ENCODE measurements around the gene VPS41. TPM values are rescaled to one million over a fixed set of nuclear protein-coding genes. Genes with fewer than 3 reads are reported as not detected.

VPS41 gene
- total RNA-seq, 2 experiments from 2014 or later, result 56.3 to 59.4 TPM

DNA sequence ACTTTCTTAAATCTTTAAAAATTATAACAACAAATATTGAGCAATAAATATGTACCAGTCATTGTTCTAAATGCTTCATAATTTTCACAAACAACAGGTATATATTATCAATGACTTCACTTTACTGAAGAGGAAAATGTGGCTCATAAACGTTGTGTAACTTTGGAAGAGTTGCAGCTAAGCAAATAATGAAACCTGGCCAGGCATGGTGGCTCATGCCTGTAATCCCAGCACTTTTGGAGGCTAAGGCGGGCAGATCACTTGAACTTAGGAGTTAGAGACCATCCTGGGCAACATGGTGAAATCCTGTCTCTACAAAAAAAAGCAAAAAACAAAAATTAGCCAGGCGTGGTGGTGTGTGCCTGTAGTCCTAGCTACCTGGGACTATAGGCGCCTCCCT is 205.9 kb downstream of the VPS41 start:
- ATAC-seq (no peak), DNase-seq (no peak)
- Mint-ChIP-seq H3K27ac (no peak overlapping the region), H3K36me3 (no peaks in the 10 kb centered on the region), H3K9me3 (ENCODE audit: low read depth) (no peaks in the 10 kb centered on the region), H3K4me1 (no peaks in the 10 kb centered on the region), H3K4me3 (no peak overlapping the region), H3K27me3 (peaks cover 2% of the 10 kb centered on the region)
- CTCF ChIA-PET, result no interaction called here

DNA sequence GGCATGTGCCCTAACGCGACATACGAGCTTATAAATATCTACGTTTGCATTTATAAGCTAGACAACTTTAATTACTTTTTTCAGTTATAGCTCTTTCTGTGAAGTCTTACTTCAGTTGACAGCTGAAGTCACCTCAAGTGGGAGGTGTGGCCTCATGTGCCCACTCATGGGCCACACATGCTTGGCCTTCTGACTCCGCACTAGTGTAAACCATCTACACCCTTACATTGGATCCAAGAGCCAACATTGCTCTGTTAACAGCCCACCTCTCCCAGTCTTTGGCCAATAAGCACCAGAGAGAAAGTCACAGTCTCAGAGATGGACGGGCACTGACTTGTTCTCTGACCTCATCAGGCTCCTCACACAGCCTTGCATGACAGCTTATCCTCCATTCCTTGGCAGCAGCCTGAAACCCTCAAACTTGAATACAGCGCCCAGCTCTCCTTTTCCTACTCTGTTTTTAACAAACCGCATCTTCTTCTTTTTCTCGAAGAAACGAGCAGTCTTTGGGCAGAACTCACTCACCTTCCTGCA is 206.9 kb downstream of the VPS41 start:
- ATAC-seq (no peak), DNase-seq (no peak)
- CTCF ChIA-PET, result no interaction called here
- Mint-ChIP-seq H3K36me3 (no peaks in the 10 kb centered on the region), H3K4me1 (no peaks in the 10 kb centered on the region), H3K27ac (no peak overlapping the region), H3K9me3 (ENCODE audit: low read depth) (no peaks in the 10 kb centered on the region), H3K4me3 (no peak overlapping the region), H3K27me3 (no peaks in the 10 kb centered on the region)

DNA sequence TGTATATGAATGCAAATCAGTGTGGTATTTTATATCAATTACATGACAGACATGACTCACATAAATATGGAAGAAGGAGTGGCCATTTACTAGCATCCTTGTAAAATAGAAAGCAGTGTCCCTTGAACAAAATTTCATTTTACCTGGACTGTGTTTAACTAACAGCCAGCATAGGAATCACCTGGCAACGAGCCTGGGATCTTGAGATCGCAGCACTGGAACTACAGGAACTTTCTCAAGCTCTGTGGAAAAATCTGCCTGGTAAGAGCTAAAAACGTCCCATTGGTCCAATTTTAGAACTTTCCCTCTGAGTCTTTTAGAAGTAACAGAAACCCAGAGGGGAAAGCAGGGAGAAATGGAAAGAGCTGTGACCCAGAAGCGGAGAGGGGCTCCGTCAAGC is 208.9 kb downstream of the VPS41 start:
- Mint-ChIP-seq H3K36me3 (no peaks in the 10 kb centered on the region), H3K9me3 (ENCODE audit: low read depth) (no peaks in the 10 kb centered on the region), H3K4me1 (no peaks in the 10 kb centered on the region), H3K27ac (no peak overlapping the region), H3K4me3 (no peak overlapping the region), H3K27me3 (no peaks in the 10 kb centered on the region)
- no peak for ATAC-seq
- CTCF ChIA-PET, result no interaction called here
- no peak for DNase-seq

DNA sequence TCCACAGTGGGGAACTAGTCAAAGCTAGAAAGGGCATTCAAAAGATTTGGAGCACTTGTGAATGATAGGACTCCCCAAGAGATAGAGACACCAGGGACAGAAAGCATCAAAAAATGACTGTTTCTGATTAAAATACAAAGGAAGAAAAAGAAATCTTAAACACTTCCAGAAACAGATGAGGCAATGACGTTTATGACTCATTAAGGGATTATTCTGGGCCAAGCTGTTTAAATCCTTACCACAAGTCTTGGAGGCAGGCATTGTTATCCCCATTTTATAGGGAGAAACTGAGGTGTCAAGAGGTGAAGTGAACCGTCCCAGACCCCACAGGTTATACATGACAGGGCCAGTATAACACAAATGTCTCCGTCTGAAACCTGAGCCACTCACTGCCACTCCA is 209.5 kb downstream of the VPS41 start:
- no peak overlapping the region for H3K27ac Mint-ChIP-seq
- H3K36me3 Mint-ChIP-seq, result no peaks in the 10 kb centered on the region
- no peaks in the 10 kb centered on the region for H3K4me1 Mint-ChIP-seq
- no peak overlapping the region for H3K4me3 Mint-ChIP-seq
- DNase-seq, result no peak
- H3K27me3 Mint-ChIP-seq, result peaks cover 2% of the 10 kb centered on the region
- no peaks in the 10 kb centered on the region for H3K9me3 Mint-ChIP-seq (ENCODE audit: low read depth)
- ATAC-seq, result no peak
- CTCF ChIA-PET, result no interaction called here

DNA sequence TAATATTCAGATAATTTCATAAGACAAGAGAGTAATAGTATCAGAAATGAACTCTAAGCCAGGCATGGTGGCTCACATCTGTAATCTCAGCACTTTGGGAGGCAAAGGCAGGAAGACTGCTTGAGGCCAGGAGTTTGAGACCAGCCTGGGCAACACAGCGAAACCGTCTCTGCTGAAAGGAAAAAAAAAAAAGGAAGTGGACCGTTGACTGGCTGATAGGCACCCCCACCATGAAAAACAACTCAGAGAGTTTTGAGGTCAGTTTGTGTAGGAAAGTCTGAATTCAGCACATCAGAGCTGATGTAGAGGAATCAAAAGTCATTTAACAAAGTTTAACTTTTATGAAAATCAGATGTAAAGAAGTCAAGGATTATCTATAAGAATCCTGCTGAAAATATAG is 214.7 kb downstream of the VPS41 start:
- Mint-ChIP-seq H3K9me3 (ENCODE audit: low read depth) (no peaks in the 10 kb centered on the region), H3K36me3 (no peaks in the 10 kb centered on the region), H3K4me3 (no peak overlapping the region), H3K4me1 (no peaks in the 10 kb centered on the region), H3K27ac (no peak overlapping the region), H3K27me3 (peaks cover 2% of the 10 kb centered on the region)
- DNase-seq (no peak), ATAC-seq (no peak)
- CTCF ChIA-PET, result no interaction called here

DNA sequence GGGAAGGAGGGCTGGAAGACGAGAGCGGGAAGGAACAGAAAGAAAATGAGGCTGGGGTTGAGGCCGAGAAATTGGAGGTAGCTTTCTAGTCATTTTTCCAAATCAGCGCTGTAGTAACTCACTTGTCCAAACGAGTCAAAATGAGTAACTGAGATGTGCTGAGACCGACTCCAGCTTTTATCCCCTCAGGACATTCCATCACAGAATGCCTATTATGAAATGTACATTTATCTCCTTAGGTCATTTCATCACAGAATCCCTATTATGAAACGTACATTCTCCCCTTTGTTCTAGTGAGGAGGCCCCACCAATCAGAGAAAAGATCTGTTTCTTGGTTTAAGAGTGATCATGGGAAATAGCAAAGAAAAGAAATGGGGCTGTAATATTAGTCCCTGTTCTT is 222.1 kb downstream of the VPS41 start:
- ATAC-seq (no peak), DNase-seq (no peak)
- CTCF ChIA-PET, result no interaction called here
- Mint-ChIP-seq H3K36me3 (no peaks in the 10 kb centered on the region), H3K27me3 (peaks cover 4% of the 10 kb centered on the region), H3K4me1 (no peaks in the 10 kb centered on the region), H3K4me3 (no peak overlapping the region), H3K27ac (no peak overlapping the region), H3K9me3 (ENCODE audit: low read depth) (no peaks in the 10 kb centered on the region)

DNA sequence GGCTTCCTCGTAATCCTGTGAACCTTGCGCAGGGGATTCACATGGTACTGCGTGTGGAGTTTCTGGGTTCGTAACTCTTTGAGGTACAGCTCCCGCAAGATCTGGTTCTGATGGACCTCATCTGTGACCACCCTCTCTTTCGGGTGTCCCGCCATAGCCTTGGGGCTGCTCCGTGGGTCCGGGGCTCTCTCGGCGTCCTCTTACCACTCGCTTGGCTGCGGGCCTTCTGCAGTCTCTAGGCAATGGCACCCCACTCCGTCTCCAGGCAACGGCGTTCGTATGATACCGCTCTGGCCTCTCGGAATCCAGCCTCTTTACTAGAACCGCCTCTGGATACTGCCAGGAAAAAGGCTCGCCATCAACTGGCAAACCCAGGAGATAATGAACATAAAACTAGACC is 223.1 kb downstream of the VPS41 start:
- H3K4me3 Mint-ChIP-seq, result no peak overlapping the region
- H3K9me3 Mint-ChIP-seq (ENCODE audit: low read depth), result no peaks in the 10 kb centered on the region
- no peak overlapping the region for H3K27ac Mint-ChIP-seq
- no peak for ATAC-seq
- DNase-seq, result no peak
- H3K4me1 Mint-ChIP-seq, result no peaks in the 10 kb centered on the region
- no peaks in the 10 kb centered on the region for H3K36me3 Mint-ChIP-seq
- peaks cover 6% of the 10 kb centered on the region for H3K27me3 Mint-ChIP-seq
- CTCF ChIA-PET, result no interaction called here

DNA sequence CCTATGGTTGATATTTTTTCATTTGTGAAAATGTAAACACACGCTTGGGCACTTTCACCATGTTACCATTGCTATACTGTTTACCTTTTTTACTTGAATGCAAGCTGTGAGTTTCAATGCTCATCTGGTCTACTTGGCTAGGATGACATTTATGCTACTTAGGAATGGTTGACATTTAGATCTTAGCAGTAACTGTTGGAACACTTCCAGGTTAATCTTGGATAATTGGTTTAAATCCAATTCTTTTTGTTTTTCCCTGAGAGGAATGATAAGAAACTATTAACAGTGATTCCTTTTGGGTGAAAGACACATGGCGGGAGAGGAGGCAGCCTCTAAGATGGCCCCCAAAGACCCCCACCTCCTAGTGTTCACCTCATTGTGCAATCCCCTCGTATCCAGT is 226.4 kb downstream of the VPS41 start:
- Mint-ChIP-seq H3K27ac (no peak overlapping the region), H3K27me3 (peaks cover 7% of the 10 kb centered on the region), H3K9me3 (ENCODE audit: low read depth) (no peaks in the 10 kb centered on the region), H3K4me1 (no peaks in the 10 kb centered on the region), H3K4me3 (no peak overlapping the region), H3K36me3 (no peaks in the 10 kb centered on the region)
- ATAC-seq (no peak), DNase-seq (no peak)
- CTCF ChIA-PET, result interaction anchor here (1.1 kb wide), 1 partner anchor 10 kb away, joined by 3 read pairs; no protein-coding TSS in a partner anchor

DNA sequence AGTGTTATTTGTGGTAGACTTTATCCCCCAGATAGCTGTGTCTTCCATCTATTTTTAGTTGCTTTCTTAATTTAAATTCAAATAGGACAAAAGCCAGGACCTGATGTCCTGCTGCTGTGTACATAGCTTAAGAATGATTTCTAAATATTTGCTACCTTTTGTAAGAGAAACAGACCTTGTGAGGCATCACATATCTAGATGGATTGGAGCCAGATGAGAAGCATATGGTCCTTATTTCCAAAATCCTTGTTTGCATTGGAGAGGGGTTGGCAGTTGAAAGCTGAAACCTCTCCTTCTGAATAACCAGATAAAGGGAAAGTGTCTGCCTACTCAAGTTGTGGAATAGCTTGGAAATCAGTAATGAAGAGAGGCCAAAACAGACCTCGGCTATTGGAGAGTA is 227.1 kb downstream of the VPS41 start:
- ATAC-seq (no peak), DNase-seq (no peak)
- peaks cover 7% of the 10 kb centered on the region for H3K27me3 Mint-ChIP-seq
- H3K4me1 Mint-ChIP-seq, result no peaks in the 10 kb centered on the region
- CTCF ChIA-PET, result interaction anchor here (1.1 kb wide), 1 partner anchor 9 kb away, joined by 3 read pairs; no protein-coding TSS in a partner anchor
- H3K36me3 Mint-ChIP-seq, result no peaks in the 10 kb centered on the region
- no peak overlapping the region for H3K27ac Mint-ChIP-seq
- no peaks in the 10 kb centered on the region for H3K9me3 Mint-ChIP-seq (ENCODE audit: low read depth)
- no peak overlapping the region for H3K4me3 Mint-ChIP-seq

DNA sequence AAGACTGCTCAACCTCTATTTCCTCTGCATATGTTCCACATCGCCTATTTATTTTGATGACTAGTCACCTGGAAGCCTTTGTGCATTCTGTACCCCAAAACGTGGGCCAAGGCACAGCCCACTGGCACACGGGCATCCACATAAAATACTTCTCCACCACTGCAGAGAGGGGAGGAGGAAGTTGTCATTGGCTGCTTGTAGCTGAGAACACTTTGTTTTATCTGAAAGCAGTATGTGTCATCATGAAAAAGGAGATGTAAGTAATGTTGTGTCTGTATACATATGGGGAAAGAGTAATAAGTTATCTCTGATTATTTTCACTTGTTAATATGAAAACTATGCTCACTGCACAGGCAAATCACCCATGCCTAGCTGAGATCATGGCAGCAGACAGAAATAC is 229.6 kb downstream of the VPS41 start:
- no peak for ATAC-seq
- CTCF ChIA-PET, result interaction anchor here (0.9 to 1.3 kb wide), 2 partner anchors 20 to 30 kb away, joined by 3 read pairs; no protein-coding TSS in a partner anchor

DNA sequence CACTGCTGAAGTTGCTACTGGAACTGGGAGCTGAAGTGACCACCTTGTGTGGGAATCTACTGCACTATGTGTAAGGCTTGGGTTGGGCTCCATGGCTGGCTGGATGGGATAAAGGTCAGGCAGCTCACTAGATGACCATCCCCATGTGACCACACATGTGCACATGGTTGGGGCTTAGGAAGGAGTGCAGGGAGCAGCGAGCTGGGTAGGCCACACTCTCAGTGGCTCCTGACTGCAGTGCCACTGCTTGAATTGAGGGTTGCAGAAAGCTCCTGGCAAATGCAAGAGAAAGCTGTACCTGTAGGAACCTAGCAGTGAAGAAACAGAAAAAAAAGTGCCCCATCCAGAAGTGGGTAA is 230.3 kb downstream of the VPS41 start:
- CTCF ChIA-PET, result interaction anchor here (0.9 to 1.3 kb wide), 2 partner anchors 19 to 31 kb away, joined by 3 read pairs; no protein-coding TSS in a partner anchor
- Mint-ChIP-seq H3K9me3 (ENCODE audit: low read depth) (no peaks in the 10 kb centered on the region), H3K27me3 (peaks cover 13% of the 10 kb centered on the region), H3K36me3 (no peaks in the 10 kb centered on the region), H3K27ac (no peak overlapping the region), H3K4me1 (no peaks in the 10 kb centered on the region), H3K4me3 (no peak overlapping the region)
- DNase-seq, result no peak
- no peak for ATAC-seq

More for the DNA sequence above, 229.6 kb downstream of the VPS41 start:
- no peaks in the 10 kb centered on the region for H3K4me1 Mint-ChIP-seq
- no peak overlapping the region for H3K4me3 Mint-ChIP-seq
- no peak for DNase-seq
- H3K9me3 Mint-ChIP-seq (ENCODE audit: low read depth), result no peaks in the 10 kb centered on the region
- no peaks in the 10 kb centered on the region for H3K36me3 Mint-ChIP-seq
- no peak overlapping the region for H3K27ac Mint-ChIP-seq
- H3K27me3 Mint-ChIP-seq, result peaks cover 13% of the 10 kb centered on the region

DNA sequence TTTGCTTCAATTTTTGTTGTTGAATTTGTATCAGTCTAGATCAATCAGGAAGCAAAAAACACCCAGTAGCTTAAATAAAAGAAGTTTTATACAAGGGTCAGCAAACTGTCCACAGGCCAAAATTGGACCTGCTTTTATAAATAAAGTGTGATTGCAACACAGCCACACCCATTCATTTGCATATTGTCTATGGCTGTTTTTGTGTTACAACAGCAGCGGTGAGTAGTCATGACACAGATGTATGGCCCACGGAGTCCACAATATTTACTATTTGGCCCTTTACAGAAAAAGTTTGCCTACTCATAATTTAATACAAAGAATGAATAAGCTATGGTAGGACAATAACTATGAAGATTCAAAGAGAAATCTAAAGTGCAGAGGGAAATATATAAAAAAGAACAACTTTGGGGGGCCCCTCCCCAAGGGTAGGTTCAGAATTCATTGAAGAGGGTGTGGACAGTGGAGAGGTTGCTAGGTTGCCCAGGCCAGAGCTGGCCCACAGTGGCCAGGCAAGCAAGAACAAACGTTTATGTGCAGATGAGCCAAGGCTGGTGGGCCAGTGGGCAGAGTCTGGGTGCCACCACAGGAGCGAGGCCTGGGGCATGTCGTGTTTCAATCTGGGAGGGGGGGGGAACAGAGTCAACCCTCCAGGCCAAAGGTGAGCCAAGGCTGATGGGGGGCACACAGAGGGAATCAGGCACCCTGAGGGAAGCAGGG is 230.9 kb downstream of the VPS41 start:
- Mint-ChIP-seq H3K9me3 (ENCODE audit: low read depth) (no peaks in the 10 kb centered on the region), H3K4me1 (no peaks in the 10 kb centered on the region), H3K27me3 (peaks cover 12% of the 10 kb centered on the region), H3K36me3 (no peaks in the 10 kb centered on the region), H3K4me3 (no peak overlapping the region), H3K27ac (no peak overlapping the region)
- CTCF ChIA-PET, result no interaction called here
- ATAC-seq, result no peak
- DNase-seq, result no peak

DNA sequence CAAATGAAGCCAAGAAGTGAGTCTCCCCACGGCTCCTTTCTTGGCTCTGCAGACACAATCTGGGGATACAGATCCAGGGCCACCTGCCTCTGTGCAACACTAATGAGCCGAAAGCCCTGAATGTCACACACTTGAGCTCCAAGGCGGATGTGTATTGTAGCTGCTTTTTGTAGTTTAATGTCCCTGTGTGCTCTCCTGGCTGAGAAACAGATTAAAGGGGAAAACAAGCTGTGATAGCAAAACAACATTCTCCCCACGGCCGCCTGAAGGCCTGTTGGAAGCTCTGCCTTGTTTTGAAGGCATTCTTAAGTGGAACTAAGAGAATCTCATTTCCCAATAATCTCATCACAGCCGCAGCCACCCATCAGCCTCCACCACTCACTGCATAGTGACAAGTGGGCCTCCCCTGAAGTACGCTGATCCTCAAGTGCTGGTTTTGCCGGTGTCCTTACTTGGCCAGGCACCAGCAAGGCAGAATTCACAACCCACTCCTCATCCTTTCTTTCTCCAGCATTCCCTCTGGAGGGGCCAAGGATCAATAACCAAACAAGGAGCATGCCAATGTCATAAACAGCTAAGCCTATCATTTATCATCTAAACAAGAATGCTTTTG is 233.4 kb downstream of the VPS41 start:
- Mint-ChIP-seq H3K9me3 (ENCODE audit: low read depth) (no peaks in the 10 kb centered on the region), H3K27ac (no peak overlapping the region), H3K27me3 (peaks cover 8% of the 10 kb centered on the region), H3K4me3 (no peak overlapping the region), H3K4me1 (no peaks in the 10 kb centered on the region), H3K36me3 (no peaks in the 10 kb centered on the region)
- DNase-seq (no peak), ATAC-seq (no peak)
- CTCF ChIA-PET, result no interaction called here

DNA sequence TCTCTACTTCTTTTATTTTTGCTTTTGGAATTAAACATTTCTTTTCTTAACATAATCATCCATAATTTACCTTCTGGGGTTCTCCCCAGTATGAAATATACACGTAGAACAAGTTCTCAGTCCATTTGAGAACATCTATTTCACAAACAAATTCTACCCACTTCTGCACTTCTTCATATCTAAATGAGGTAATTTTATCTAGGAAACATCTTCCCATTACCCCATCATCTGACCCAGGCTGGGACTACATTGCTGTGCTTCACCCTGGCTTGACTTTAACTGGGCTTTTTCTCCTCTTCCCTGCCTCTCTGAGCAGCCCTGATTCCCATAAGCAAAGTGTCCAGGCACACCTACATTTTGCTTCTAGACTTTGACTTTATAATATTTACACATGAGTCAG is 234.5 kb downstream of the VPS41 start:
- Mint-ChIP-seq H3K36me3 (no peaks in the 10 kb centered on the region), H3K9me3 (ENCODE audit: low read depth) (no peaks in the 10 kb centered on the region), H3K27me3 (peaks cover 9% of the 10 kb centered on the region), H3K4me3 (no peak overlapping the region), H3K4me1 (no peaks in the 10 kb centered on the region), H3K27ac (no peak overlapping the region)
- no peak for ATAC-seq
- CTCF ChIA-PET, result no interaction called here
- no peak for DNase-seq

Data from activated CD8-positive, alpha-beta memory T cell treated with anti-CD3 and anti-CD28 coated beads, Interleukin-2, amount 10 ng/mL, durations not matched to agents 7 days and 5 days (primary cell).